Activated CD8-positive, alpha-beta T cell treated with anti-CD3 and anti-CD28 coated beads for 36 hours (primary cell): ENCODE data around the gene SHLD1. TPM values are rescaled to one million over a fixed set of nuclear protein-coding genes. Genes with fewer than 3 reads are reported as not detected.

Experiments used
- ATAC-seq: fragments of 200-7000 bp; cut with Tn5 transposase; one replicate; pipeline ENCODE4 v1.10.0; 2021; ENCODE audit warnings: mild to moderate bottlenecking, moderate library complexity
- CTCF ChIA-PET: fragments of 350-600 bp; sonication (Branson Sonifier 250); formaldehyde crosslinking; loops from one replicate; lab custom pipeline; 2021; ENCODE audit warnings: antibody characterized with exemption; lab: Charles Lee
- POLR2A ChIA-PET: fragments of 350-600 bp; sonication (Branson Sonifier 250); formaldehyde crosslinking; loops from one replicate; lab custom pipeline; 2021; ENCODE audit warnings: antibody characterized with exemption; lab: Charles Lee
- DNase-seq: peaks from one replicate; pipeline ENCODE4 v3.0.0-alpha.2; 2020
- H3K27ac Mint-ChIP-seq: one replicate; pipeline ENCODE4 v1.8.0; 2021; ENCODE audit warnings: mild to moderate bottlenecking, mixed read lengths
- H3K27me3 Mint-ChIP-seq: one replicate; pipeline ENCODE4 v1.8.0; 2021; ENCODE audit warnings: mixed read lengths
- H3K36me3 Mint-ChIP-seq: one replicate; pipeline ENCODE4 v1.8.0; 2021; ENCODE audit warnings: low read depth, mixed read lengths
- H3K4me1 Mint-ChIP-seq: one replicate; pipeline ENCODE4 v1.8.0; 2021; ENCODE audit warnings: low read depth, mixed read lengths
- H3K4me3 Mint-ChIP-seq: one replicate; pipeline ENCODE4 v1.8.0; 2021; ENCODE audit warnings: mild to moderate bottlenecking, moderate library complexity, mixed read lengths
- H3K9me3 Mint-ChIP-seq: one replicate; pipeline ENCODE4 v1.8.0; 2021; ENCODE audit warnings: mixed read lengths
- CTCF ChIP-seq: fragments of 200-600 bp; IDR thresholded peaks from one replicate; pipeline ENCODE4 v1.8.0; 2022; ENCODE audit warnings: antibody characterized with exemption, mild to moderate bottlenecking
- intact Hi-C: fragments of 100-400 bp; cut with micrococcal nuclease; formaldehyde crosslinking; loops from one replicate; pipeline ENCODE4 v1.10.0; 2022
- total RNA-seq, 2 experiments: library from RNA; stranded (reverse); gene quantifications; one replicate each; pipeline ENCODE4 v1.2.3, GENCODE V29; 2021

Gene SHLD1
- total RNA-seq, 2 experiments from 2014 or later: 6.5 to 6.9 TPM

DNA sequence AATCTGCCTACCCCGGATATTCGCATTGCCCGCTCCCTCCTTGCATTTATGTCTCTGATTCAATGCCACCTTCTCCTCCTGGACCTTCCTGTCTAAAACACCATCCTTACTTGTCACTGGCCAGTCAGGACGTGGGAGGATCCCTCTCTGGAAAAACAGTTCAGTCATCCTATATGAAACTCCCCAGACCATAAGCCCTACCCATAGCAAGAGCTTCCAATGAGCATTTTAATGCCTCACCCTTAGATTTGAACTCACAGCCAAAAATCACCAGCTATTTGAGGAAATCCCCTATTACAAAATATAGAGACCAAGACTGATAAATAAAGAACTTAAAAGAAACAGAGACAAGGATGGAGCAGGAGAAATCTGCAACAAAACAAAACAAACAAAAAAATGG, 86.4 kb downstream of the SHLD1 start:
- TF ChIP-seq CTCF: no peak
- H3K27me3 Mint-ChIP-seq: no peaks in the 10 kb centered on the region
- intact Hi-C loops: no loop called here
- peaks cover 6% of the 10 kb centered on the region for H3K36me3 Mint-ChIP-seq
- no peak overlapping the region for H3K4me3 Mint-ChIP-seq
- H3K9me3 Mint-ChIP-seq: peaks cover 8% of the 10 kb centered on the region
- POLR2A ChIA-PET: interaction anchor here (1.3 kb wide), 1 partner anchor 9 kb away, joined by 3 read pairs; no protein-coding TSS in a partner anchor
- no peak for ATAC-seq
- H3K27ac Mint-ChIP-seq: peak overlapping the region; percentile 4
- H3K4me1 Mint-ChIP-seq: peaks cover 26% of the 10 kb centered on the region
- no peak for DNase-seq
- CTCF ChIA-PET: interaction anchor here (0.6 to 2.2 kb wide), 3 partner anchors 48 to 308 kb away, joined by 3 to 8 read pairs (median 3); no protein-coding TSS in a partner anchor

- intact Hi-C loops: loop anchor here (5.0 kb wide), 1 partner anchor 107 kb away; no protein-coding TSS in a partner anchor
- no peak overlapping the region for H3K4me3 Mint-ChIP-seq
- POLR2A ChIA-PET: no interaction called here
- ATAC-seq (no peak), DNase-seq (no peak)
- no peak overlapping the region for H3K27ac Mint-ChIP-seq
- CTCF ChIA-PET: interaction anchor here (1.1 kb wide), 1 partner anchor 10 kb away, joined by 4 read pairs; no protein-coding TSS in a partner anchor
- peaks cover 41% of the 10 kb centered on the region for H3K4me1 Mint-ChIP-seq
- H3K9me3 Mint-ChIP-seq: no peaks in the 10 kb centered on the region
- TF ChIP-seq CTCF: no peak
- no peaks in the 10 kb centered on the region for H3K27me3 Mint-ChIP-seq
- H3K36me3 Mint-ChIP-seq: no peaks in the 10 kb centered on the region
These were observed 90.3 kb downstream of the SHLD1 start for GRCh38 chr20:5840411-5841002.

- H3K4me3 Mint-ChIP-seq: no peak overlapping the region
- H3K4me1 Mint-ChIP-seq: peaks cover 38% of the 10 kb centered on the region
- POLR2A ChIA-PET: interaction anchor here (1.0 kb wide), 1 partner anchor 10 kb away, joined by 3 read pairs; no protein-coding TSS in a partner anchor
- DNase-seq: no peak
- ATAC-seq: no peak
- no peak overlapping the region for H3K27ac Mint-ChIP-seq
- H3K36me3 Mint-ChIP-seq: no peaks in the 10 kb centered on the region
- intact Hi-C loops: loop anchor here (5.0 kb wide), 1 partner anchor 106 kb away; no protein-coding TSS in a partner anchor
- CTCF ChIA-PET: no interaction called here
- no peaks in the 10 kb centered on the region for H3K9me3 Mint-ChIP-seq
- H3K27me3 Mint-ChIP-seq: no peaks in the 10 kb centered on the region
- TF ChIP-seq CTCF: no peak
These were observed 91.3 kb downstream of the SHLD1 start for GRCh38 chr20:5841522-5841921.

- H3K9me3 Mint-ChIP-seq: no peaks in the 10 kb centered on the region
- intact Hi-C loops: loop anchor here (5.0 kb wide), 1 partner anchor 105 kb away; no protein-coding TSS in a partner anchor
- H3K27me3 Mint-ChIP-seq: no peaks in the 10 kb centered on the region
- H3K4me3 Mint-ChIP-seq: no peak overlapping the region
- H3K27ac Mint-ChIP-seq: no peak overlapping the region
- ChIA-PET POLR2A (no interaction called here), CTCF (interaction anchor here (0.7 kb wide), 1 partner anchor 55 kb away, joined by 4 read pairs; no protein-coding TSS in a partner anchor)
- H3K4me1 Mint-ChIP-seq: peaks cover 35% of the 10 kb centered on the region
- no peak for TF ChIP-seq CTCF
- H3K36me3 Mint-ChIP-seq: no peaks in the 10 kb centered on the region
- DNase-seq (no peak), ATAC-seq (no peak)
These were observed 92.3 kb downstream of the SHLD1 start for GRCh38 chr20:5842465-5842864.

GRCh38 chr20:5843054-5843592, 92.9 kb downstream of the SHLD1 start:
- ChIA-PET POLR2A (interaction anchor here (0.6 to 0.7 kb wide), 2 partner anchors 17 to 804 kb away, joined by 3 read pairs; no protein-coding TSS in a partner anchor), CTCF (interaction anchor here (0.7 to 1.2 kb wide), 2 partner anchors 55 to 313 kb away, joined by 4 read pairs; no protein-coding TSS in a partner anchor)
- intact Hi-C loops: loop anchor here (5.0 kb wide), 1 partner anchor 104 kb away; no protein-coding TSS in a partner anchor
- H3K27ac Mint-ChIP-seq: peak overlapping the region; percentile 31
- no peak for TF ChIP-seq CTCF
- H3K36me3 Mint-ChIP-seq: no peaks in the 10 kb centered on the region
- peak; percentile 14 for ATAC-seq
- no peaks in the 10 kb centered on the region for H3K27me3 Mint-ChIP-seq
- H3K4me3 Mint-ChIP-seq: no peak overlapping the region
- peaks cover 36% of the 10 kb centered on the region for H3K4me1 Mint-ChIP-seq
- H3K9me3 Mint-ChIP-seq: no peaks in the 10 kb centered on the region
- DNase-seq: no peak
